Stimulated activated CD8-positive, alpha-beta memory T cell treated with anti-CD3 and anti-CD28 coated beads, Interleukin-7, amount 100 ng/mL, for 4 hours (primary cell): ENCODE measurements around the gene ATF5.

Experiments used
- DNase-seq, 2 donors: peaks; one replicate each; pipeline ENCODE4 v3.0.0-alpha.2; 2020; ENCODE audit warnings: low read depth in 2 of 2

Gene ATF5

DNA sequence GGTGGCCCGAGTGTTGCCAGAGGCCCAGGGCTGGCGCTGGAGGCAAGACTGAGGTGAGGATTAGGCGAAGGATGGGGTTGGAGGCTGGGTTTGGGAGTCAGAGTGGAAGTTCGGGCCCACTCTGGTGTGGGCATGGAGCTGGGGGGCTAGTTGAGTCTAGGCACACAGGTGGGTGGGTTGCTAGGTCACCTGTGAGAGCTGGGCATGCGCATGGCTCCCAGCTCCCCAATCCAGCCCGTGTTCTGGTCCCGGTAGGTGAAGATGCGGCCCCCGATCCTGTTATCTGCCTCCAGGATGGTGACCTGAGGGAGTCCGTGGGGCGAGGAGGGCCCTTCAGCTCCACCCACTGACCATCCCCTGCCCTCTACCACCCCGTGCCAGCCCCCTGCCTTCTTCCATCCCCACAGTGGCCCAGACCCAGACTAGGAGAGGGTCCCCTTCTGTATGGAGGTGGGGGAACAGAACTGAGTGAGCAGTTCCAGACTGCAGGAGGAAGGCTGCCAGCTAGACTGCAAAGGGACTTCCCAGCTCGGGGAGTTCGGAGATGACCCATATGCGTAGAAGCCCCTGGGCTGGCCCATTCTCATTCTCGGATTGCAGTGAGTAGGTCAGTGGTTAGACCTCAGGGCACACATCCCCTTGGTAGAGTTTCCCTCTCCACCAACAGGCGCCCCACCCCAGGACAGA is 34.0 kb upstream of the ATF5 start:
- no peak for DNase-seq

DNA sequence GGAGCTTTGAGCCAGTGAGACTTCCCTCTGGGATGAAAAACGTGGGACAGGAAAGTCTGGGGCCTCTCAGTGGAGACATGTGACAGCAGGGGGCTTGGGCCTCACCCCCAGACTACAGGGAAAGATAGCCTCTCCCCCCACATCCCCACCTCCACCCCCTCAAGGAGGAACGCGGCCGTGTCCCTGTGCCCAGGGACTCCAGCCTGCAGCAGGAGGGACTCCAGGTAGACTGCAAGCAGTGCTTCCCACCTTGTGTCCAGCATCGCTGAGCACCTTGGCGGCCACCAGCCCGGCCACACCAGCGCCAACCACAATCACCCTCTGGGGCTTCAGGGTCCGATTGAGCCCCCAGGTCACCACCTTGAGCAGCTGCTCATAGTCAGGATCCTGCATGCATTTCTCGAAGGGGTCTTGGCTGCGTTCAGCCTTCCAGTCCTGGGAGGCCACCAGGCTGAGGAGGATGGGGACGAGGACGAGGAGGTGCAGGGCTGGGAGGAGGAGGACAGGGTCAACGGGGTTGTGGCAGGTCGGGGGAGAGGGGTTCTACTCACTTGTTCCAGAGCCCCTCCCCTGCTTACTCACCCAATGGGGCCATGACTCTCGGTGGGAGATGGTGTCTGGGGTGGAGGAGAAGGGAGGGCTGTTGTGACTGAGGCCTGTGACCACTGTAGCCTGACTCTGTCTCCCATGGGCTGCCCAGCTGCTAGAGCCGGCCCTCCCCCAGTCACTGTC is 33.3 kb upstream of the ATF5 start:
- DNase-seq, result no peak

DNA sequence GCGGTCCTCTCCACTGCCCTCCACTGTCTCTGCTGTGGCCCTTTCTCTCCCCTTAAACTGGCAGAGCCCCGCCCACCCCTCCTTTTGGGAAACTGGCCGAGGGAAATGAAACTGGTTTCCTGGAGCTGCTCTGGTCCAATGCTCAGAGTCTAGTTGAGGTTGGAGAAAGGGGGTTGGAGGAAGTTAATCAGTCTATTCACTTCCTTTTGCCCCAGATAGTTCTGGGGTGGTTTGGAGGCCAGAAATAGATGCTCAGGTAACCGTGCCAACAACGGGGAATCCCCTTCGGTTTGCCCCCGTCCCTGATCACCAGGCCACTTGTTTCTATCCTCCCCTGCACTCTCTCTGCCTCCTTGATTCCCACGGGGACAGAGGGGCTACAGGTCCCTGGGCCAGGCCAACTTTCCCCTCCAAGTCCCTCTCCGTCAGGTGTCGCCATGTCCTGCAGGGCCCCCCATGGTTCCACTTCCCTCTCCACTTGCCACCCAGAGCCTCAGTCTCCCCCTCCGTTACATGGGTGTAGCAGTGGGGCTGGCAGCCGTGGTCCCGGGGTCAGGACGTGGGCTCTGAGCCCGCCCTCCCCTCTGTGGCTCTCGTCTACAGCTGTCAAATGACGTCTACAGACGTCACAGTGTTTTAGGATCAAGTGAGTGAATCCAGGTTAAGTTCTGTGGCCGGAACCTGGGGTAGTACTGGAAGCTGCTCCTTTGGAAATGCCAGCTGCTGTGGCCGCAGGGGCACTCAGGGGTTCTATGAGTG is 32.0 kb upstream of the ATF5 start, which contains the start of gene IL4I1:
Gene IL4I1, minus strand, starts transcription at position 25 of the 759 bp plus-strand sequence. CDS start 727 bp downstream, outside the sequence.
- DNase-seq, result peak; percentile 55 to 59

DNA sequence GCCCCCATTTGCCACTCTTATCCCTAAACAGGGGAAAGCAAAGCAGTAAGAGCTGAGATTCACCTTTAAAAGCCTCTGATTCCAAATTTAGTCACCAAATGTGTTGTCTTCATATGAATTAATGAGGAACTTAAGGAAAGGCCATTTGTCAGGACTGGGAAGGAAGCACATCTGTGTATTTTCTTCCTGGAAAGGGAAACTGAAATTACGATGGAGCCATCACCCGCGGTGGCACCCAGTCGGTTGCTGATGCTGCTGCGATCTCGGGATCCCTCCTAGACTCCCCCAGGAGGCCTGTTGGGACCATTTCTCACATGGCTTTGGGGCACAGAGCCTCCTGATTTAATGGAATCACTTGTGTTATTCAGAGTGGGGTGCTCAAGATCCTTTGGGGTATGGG is 24.9 kb upstream of the ATF5 start:
- DNase-seq, result no peak

DNA sequence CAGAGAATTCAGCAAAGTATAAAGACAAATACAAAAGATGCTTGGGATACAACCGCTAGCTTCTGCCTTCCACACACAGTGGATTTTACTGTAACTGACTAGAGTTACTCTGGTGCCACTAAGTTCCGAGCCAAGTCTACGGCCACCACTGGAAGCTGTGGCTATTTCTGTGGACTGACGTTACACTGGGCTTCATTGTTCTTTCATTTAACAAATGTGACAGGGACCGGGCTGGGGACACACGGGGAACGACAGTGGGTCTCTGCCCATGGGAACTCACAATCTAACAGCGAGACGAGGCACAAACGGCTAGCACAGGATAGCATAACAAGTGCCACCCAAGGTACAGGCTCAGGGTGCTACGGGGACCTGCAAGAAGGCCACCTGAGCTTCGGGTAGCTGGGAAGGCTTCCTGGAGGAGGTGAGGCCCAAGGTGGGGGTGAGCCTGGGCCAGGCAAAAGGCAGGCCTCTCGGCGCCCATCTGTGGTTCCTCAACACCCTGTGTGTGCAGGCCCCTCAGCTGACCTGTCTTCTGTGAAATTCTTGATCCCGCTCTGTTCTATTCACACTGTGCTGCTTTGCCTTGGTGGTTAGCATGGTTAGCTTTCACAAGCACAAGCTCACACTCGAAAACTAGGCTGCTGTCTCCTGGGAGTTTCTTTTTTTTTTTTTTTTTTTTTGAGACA is 22.0 kb upstream of the ATF5 start:
- no peak for DNase-seq

DNA sequence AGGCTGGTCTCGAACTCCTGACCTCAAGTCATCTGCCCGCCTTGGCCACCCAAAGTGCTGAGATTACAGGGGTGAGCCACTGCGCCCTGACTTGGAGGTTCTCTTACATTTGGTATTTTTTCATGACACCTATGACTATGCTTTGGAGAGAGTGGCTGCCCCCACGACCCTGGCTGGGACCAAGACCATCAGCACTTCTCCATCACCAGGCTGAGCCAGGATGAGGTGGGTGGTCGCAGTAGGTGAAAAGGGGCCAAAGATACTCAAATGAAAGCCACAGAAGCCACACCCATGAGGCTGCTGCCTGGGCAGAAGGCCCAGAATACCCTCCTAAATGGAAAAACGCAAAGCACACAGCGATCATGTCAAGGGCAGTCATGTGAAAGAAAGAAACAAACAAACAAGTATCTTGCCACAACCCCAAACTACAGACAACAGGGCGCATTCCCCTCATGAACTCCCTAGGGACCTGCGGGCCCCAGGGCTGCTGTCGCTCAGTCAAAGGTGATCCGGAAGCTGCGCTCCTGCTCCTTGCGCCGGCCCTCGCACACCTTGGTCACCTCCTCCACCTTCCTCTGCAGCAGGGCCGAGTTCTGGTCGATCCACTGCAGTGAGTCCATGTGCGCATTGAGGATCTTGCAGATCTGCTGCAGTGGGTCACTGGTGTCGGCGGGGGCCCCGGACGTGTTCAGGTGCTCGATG is 21.1 kb upstream of the ATF5 start:
- DNase-seq, result no peak

DNA sequence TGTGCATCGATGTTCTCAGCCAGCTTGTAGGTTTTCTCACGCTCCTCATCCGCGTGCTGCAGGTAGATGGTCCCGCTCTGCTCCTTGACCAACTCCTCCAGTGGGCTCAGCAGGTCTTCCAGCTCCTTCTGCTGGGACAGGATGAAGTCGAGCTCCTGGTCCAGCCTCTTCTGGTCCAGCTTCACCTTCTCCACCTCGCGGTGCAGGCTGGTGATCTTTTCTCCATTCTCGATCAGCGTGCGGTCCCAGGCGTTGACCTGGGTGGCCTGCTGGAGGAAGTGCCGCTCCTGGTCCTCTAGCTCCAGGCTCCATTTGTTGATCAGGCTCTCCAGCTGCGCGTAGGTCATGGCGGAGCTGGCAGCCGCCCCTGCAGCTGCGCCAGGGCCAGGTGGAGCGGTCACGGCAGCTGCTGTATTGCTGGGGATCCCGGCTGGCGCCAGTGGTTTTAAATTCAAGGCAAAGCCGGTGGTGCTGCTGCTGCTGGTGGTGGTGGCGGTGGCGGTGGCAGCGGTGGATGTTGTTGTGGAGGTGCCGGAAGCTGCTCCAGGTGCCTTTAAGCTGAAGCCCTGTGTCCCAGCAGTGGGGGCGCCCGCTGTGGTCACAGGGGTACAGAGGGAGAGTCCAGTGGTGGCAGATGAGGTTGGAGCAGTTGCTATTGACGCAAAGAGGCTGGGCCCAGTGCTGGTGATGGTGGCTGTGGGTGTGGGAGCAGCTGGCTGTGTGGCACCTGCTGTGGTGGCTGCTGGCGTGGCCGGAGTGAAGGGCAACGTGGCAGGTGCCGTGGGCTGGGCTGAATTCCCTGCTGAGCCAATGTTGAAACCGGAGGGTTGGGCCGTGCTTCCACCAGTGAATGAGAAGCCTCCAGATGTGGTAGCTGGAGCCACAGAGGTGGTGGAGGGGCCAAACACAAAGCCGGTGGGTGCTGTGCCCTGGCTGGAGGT is 20.3 kb upstream of the ATF5 start:
- DNase-seq, result no peak

DNA sequence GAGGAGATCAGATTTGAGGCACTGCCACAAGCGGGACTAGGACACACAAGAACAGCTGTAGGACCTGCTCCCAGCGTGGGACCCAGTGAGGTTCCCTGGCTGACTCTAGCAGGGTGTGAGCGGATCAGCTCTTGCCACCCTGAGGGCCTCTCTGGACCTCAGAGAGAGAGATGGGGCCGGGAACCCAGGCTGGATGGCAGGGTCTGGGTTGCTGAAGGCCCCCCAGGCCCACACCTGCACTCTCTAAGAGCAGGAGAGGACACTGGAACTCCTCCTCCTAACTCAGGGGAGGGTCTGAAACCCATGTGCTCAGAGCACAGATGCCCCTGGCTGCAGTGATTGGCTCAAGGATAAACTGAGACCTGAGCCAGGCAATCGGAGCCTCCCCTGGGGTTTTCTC is 18.8 kb upstream of the ATF5 start:
- no peak for DNase-seq

DNA sequence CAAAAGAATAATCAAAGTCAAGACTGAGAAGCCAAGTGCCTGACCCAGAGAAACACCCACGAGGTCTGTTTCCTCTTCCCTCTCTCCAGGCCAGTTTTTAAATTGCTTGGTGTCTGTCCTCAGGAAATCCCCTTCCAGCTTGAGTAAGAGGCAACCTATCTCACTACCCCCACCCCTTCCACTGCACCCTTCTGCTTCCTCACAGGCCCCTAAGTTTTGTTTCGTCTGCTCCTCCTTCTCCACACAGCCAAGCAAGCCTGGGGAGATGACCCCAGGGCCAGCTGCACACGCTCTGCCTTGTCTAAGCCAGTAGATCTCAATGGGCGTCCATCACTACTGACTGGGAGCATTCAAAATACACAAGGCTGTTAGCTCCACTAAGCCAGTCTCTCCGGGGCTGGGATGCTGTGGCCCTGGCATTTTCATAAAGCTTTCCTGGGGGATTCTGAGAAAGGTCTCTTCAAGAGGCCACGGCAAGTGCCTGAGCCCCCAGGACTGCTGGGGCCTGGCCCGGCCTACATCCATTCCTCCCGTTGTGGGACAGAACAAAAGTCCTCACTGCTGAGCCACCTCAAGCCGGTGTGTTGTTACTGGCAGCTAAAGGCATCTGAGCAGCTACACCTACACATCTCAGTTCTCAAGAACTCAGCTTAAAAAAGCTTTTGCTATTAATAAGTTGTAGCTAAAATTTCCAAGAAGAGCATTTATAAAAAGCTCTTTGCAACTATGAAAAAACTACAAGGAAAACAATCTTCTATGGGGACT is 17.4 kb upstream of the ATF5 start:
- DNase-seq, result no peak

DNA sequence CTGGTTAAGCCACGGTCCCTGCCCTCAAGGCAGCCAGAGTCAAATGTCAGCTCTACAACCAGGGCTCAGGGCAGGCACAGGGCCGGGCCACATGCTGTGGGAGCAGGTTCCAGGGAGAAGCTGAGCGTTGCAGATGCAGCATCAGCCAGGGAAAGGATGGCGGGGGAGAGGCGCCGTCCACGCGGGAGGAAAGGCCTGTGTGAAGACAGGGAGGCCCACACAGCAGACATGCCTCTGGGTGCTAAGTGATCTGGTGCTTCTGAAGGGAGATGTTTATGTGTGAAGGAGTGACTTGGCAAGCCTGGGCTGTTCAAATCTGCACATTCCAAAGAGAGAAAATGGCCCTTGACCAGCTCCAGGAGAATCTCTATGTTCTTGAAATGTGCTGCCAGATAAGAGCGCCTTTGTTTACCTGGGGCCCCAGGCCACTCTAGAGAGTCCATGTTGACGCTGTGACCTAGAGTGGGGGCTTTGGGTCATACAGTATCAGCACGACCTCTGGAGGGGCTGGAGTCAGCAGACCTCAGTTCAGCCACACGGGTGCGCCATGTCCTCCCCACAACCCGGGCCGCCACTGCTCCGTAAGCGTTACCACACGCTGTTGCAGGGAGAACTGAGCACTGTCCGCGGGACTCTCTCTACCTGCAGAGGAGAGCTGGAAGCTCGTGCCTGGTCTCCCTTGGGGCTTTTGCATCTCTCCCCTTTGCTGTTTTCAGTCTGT is 15.9 kb upstream of the ATF5 start:
- DNase-seq, result no peak

DNA sequence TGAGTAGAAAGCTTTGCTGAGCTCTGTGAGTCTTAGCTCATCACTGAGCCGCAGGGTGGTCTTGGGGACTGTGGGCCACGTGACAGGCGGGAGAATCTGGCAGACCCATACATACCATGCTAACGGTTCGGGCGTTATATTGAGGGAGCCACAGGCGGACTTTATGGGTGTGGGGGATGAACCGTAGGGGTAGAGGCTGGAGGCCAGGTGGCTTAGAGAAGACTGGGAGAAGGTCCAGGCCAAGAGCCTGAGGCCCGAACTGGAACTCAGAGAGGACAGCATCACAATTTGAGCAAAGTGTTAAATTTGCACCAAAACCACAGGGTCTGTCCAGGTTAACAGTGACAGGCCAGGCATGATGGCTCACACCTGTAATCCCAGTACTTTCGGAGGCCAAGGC is 15.3 kb upstream of the ATF5 start:
- DNase-seq, result no peak

DNA sequence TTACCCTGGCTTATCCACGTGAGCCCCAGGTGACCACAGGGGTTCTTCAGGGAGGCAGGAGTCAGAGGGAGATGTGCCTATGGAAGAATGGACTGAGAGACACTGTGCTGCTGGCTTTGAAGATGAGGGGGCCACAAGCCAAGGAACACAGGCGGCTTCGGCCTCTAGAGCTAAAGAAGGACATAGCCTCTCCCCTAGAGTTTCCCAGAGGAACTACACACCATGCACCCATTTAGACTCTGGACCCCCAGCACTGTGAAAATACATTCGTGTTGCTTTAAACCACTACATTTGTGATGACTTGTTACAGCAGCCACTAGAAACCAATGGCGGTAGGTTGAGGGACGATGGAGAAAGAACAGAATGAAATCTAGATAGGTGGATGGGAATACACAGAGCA is 13.7 kb upstream of the ATF5 start:
- no peak for DNase-seq

DNA sequence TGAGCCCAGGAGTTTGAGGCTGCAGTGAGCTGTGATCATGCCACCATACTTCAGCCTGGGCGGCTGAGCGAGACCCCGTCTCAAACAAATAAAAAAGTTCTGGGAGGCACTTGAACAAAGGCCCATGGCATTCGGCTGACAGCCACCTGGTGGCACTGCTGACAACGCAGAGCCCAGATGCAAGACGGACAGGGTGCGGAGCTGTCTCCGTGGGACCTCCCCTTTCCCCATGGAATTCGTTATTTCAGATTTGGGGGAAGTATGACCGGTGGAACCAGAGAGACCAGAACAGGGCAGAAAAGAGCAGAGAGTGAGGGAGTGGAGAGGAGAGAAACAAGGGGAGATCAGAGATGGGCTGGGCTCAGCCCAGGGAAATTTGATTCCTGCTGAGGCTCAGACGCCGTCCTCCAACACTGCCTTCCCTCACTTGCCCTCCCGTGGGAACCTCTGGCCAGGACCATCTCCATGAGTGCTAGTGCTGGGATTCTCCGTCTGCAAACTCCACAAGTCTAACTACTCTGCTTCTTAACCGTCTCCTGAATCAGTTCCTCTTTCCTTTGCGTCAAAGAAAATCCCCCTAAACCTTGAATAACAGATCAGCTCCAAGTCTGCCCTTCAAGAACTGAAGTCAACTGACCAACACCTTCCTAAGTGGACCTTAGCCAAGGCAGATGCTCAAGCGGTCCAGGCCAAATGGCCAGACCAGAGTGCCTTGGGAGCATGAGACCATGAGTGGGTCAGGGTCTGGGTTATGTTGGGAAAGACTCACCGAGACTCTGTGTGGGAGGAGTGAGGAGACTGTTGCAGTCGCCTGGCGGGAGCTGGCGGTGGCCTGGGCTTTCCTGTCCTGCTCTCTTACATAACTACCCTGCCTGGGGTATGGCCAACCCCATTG is 11.9 kb upstream of the ATF5 start:
- no peak for DNase-seq

DNA sequence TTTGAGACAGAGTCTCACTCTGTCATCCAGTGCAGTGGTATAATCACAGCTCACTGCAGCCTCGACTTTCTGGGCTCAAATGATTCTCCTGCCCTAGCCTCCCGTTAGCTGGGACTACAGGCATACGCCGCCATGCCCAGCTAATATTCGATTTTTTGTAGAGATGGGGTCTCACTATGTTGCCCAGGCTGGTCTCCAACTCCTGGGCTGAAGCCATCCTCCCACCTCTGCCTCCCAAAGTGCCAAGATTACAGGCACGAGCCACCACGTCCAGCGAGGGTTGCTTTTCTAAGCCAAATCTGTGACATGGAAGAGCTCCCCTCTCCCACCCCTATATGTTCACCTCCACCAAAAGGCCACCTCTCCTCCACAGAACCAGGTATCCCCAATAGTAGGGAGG is 10.9 kb upstream of the ATF5 start:
- no peak for DNase-seq

DNA sequence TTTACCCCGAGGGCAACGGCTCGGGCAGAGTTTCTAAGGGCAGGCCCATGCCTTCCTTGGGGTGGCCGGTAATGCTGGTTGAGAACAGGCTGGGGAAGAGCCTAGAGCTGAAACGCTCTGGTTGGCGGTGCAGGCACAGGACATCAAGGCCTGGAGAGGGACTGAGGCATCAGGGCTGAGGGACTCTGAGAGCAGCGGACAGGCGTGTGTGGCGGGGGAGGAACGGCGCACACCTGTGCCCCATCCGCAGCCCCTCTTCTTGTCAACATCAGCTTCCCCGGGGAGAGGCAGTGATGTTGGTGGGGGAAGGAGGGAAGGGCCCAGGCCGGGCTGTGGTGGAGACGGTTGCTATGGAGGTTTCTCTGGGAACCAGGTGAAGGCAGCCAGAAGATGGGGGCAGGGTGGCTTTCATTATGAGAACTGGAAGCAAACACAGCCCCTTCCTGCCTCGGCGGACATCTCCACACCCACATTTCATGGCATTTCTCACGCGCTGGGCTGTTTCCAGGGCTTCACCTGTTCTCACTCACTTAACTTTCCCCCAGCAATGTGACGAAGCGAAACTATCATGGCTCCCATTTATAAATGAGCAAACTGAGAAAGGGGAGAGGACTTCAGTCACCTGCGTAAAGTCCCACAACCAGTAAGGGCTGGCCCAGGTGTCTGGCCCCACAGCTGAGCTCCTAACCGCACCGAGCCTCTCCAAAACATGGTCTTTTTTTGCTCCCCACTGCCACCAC is 8.2 kb upstream of the ATF5 start:
- DNase-seq, result no peak

DNA sequence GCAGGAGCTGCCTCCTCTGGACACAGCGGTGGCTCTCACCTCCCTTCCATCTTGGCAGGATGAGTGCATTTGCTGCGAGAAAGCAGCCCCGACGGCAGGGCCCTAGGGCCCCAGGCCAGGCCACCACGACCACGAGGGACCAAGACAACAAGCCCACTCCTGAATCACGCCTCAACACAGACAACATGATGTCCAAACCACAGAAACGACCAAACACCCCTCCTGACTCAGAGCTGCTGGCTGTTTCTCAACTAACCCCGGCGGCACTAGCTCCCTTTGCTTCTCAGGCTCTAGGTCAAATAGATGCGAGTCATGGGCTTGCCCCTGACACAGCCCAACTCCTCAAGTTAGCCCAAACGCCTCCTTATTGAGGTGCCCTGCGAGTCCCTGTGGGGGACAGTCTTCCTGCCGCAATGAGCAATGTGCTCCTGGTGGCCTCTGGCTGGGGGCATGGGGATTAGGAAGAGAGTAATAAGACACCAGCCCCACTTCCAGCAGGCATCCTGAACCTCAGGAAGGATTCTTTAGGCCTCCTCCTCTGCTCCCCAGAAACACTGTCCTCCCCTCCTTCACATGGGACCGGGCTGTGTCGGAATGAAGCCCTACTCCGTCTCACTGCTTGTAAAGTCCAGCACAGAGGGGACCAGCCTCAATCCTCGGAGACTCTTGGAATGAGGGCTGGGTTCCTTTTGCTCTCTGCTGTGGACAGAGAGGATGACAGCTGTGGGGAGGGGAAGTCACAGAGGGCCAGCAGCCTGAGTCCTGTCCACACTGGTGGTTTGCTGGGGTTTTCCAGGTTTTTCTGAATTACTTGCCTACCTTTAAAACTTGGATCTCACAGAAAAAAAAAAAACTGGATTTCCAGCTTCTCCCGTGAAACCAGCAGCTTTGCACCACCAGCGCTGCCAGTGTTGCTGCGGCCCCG is 6.9 kb upstream of the ATF5 start:
- no peak for DNase-seq
